ENCODE results near the gene TRRAP. TPM values are rescaled to one million over a fixed set of nuclear protein-coding genes. Genes with fewer than 3 reads are reported as not detected.
"Not testable (repeated sequence)": the region's sequence is repeated elsewhere in the genome, so short reads cannot be mapped to it uniquely, and the experiment has no call there.

TRRAP gene
- total RNA-seq, 2 donors from 2014 or later: 23.4 to 24.3 TPM

DNA sequence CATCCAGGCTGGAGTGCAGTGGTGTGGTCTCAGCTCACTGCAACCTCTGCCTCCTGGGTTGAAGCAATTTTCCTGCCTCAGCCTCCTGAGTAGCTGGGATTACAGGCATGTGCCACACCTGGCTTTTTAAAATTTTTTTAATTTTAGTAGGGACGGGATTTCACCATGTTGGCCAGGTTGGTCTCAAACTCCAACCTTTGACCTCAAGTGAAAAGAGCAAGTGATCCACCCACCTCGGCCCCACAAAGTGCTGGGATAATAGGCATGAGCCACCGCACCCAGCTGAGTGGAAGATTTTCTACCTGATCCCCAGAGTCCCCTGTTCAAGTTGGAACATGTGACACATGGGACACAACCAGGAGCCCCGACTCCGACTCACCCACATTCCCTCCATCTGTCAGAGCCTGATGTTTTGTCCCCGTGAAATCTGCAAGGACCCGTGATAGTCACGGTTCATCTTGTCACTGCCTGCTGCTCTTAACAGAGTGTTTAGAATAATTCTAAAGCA, 161.1 kb downstream of the TRRAP start:
- no peak overlapping the region for H3K4me3 ChIP-seq
- H3K27ac ChIP-seq: no peak overlapping the region
- DNase-seq (ENCODE audit: low spot score): no peak
- H3K27me3 ChIP-seq: no peaks in the 10 kb centered on the region
- H3K36me3 ChIP-seq: peaks cover 85% of the 10 kb centered on the region
- H3K4me1 ChIP-seq: peaks cover 0 to 8% of the 10 kb centered on the region in 2 donors
- TF ChIP-seq, protein P1, sequence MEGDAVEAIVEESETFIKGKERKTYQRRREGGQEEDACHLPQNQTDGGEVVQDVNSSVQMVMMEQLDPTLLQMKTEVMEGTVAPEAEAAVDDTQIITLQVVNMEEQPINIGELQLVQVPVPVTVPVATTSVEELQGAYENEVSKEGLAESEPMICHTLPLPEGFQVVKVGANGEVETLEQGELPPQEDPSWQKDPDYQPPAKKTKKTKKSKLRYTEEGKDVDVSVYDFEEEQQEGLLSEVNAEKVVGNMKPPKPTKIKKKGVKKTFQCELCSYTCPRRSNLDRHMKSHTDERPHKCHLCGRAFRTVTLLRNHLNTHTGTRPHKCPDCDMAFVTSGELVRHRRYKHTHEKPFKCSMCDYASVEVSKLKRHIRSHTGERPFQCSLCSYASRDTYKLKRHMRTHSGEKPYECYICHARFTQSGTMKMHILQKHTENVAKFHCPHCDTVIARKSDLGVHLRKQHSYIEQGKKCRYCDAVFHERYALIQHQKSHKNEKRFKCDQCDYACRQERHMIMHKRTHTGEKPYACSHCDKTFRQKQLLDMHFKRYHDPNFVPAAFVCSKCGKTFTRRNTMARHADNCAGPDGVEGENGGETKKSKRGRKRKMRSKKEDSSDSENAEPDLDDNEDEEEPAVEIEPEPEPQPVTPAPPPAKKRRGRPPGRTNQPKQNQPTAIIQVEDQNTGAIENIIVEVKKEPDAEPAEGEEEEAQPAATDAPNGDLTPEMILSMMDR (IDR thresholded peaks at IDR 0.05): no peak
- no peaks in the 10 kb centered on the region for H3K9me3 ChIP-seq

DNA sequence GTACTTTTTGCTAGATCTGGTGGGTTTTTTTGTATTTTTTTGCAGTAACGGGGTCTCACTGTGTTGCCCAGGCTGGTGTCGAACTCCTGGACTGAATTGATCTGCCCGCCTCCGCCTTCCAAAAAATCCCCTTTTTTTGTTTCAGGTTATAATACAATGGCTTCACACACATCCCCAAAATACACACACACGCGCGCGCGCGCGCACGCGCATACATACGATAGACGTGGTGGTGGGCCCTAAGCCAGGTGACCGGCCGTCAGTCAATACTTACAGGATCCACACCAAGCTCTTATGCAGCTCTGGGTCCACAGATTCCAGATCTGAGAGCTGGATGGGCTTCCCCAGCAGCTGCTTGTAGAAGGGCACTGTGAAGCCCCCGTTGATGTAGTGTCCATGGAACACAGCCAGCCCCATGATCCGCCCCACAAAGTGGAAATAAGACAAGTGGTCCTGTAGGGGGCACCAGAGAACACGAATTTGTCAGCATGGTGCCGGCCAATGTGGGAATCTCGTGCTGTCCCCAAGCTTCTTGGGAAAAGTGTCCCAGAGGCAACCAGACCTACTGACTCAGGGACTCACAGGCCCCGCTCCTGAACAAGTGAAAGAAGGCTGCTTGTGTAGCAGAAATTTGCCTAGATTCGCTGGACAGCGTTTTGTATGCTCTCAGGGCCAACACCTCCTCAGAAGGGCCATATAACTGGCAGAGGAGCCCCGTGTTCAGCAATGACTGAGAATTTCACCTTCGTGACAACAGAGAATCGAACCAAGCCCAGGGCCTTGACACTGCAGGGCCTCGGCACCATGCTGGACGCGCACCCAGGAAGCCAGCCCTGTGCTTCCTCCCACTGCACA, 162.0 kb downstream of the TRRAP start:
- TF ChIP-seq, protein P1 (IDR thresholded peaks at IDR 0.05): peak; percentile 65 to 86
- H3K4me3 ChIP-seq: no peak overlapping the region
- peak; percentile 91 for DNase-seq (ENCODE audit: low spot score)
- H3K4me1 ChIP-seq: peaks cover 0 to 8% of the 10 kb centered on the region in 2 donors
- H3K36me3 ChIP-seq: peaks cover 85% of the 10 kb centered on the region
- H3K27ac ChIP-seq: peak overlapping the region; percentile 51 to 69
- H3K9me3 ChIP-seq: no peaks in the 10 kb centered on the region
- H3K27me3 ChIP-seq: no peaks in the 10 kb centered on the region

DNA sequence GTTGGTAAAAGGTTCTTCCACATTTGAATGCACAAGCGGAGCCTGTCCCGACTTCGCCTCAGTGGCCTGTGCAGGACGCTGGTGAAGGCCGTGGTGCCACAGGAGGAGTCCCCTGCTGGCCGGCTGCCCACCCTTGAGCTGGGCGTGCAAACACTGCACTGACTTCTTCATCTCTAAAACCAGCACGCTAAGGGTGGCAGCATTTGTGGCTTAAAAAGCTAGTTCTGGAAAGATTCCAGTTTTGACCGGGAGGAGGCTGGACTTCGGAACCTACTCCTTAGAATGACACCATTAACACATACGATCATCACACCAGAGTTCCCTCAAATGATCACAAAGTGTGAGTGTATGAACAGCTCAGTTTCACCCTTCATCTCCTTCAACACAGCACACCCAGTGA, 163.2 kb downstream of the TRRAP start:
- H3K4me3 ChIP-seq: no peak overlapping the region
- H3K27ac ChIP-seq: peak overlapping the region in 1 of 2 donors; percentile 69
- H3K9me3 ChIP-seq: no peaks in the 10 kb centered on the region
- peaks cover 0 to 8% of the 10 kb centered on the region in 2 donors for H3K4me1 ChIP-seq
- TF ChIP-seq, protein P1 (IDR thresholded peaks at IDR 0.05): no peak
- no peak for DNase-seq (ENCODE audit: low spot score)
- no peaks in the 10 kb centered on the region for H3K27me3 ChIP-seq
- peaks cover 81% of the 10 kb centered on the region for H3K36me3 ChIP-seq

DNA sequence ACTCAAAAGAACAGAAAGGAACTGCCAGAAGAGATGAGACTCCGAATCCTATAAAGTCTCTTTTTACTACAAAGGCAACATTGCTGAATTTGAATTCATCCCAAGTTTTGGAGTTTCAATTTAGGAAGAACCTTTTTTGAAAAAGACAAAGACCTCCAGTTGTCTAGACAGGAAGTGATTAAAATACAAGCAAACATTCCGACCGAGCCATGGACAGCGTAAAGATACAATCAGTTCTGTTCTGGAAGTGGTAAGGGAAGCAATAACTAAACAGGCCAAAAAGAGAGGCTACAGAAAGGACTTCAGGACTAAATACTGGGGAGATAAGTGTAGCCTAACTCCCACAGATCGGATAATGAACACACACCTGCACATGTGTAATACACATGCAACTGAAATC, 164.6 kb downstream of the TRRAP start:
- H3K27ac ChIP-seq: peak overlapping the region; percentile 37 to 38
- no peaks in the 10 kb centered on the region for H3K27me3 ChIP-seq
- peaks cover 73% of the 10 kb centered on the region for H3K36me3 ChIP-seq
- H3K4me1 ChIP-seq: peaks cover 0 to 8% of the 10 kb centered on the region in 2 donors
- H3K4me3 ChIP-seq: no peak overlapping the region
- TF ChIP-seq, protein P1 (IDR thresholded peaks at IDR 0.05): no peak
- DNase-seq (ENCODE audit: low spot score): no peak
- H3K9me3 ChIP-seq: no peaks in the 10 kb centered on the region

DNA sequence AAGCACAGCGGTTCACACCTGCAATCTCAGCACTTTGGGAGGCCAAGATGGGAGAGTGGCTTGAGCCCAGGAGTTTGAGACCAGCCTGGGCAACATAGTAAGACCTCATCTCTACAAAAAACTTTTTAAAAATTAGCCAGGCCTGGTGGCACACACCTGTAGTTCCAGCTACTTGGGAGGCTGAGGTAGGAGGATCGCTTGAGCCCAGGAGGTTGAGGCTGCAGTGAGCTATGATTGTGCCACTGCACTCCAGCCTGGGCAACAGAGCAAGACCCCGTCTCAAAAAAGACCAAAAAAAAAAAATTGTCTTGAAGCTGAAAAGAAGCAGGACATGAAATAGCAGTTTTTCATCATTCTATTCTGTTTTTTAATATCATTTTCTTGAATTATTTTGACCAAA, 166.5 kb downstream of the TRRAP start:
- H3K36me3 ChIP-seq: peaks cover 73% of the 10 kb centered on the region
- not testable (repeated sequence) for H3K27ac ChIP-seq; H3K27me3 ChIP-seq; H3K4me1 ChIP-seq; H3K4me3 ChIP-seq; DNase-seq (ENCODE audit: low spot score); H3K9me3 ChIP-seq

DNA sequence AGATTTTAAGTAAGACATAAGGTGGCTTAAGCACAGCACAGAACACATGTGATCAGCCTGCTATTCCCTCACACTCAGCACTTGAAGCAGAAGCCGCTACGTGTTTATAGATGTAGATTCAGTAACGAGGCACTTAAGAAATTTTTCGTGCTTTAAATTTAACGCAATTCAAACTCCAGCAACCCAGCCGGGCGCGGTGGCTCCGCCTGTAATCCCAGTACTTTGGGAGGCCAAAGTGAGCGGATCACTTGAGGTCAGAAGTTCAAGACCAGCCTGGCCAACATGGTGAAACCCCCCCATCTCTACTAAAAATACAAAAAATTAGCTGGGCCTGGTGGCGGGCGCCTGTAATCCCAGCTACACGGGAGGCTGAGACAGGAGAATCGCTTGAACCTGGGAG, 167.9 kb downstream of the TRRAP start:
- not testable (repeated sequence) for H3K27ac ChIP-seq; H3K4me3 ChIP-seq; H3K27me3 ChIP-seq; H3K4me1 ChIP-seq; H3K9me3 ChIP-seq; DNase-seq (ENCODE audit: low spot score)
- H3K36me3 ChIP-seq: peaks cover 76% of the 10 kb centered on the region
